Activated naive CD8-positive, alpha-beta T cell (primary cell): ENCODE results near the gene LIF.
A peak's percentile ranks its signal among the peaks of the same experiment; 100 is the strongest.
"Not testable (repeated sequence)": the region's sequence is repeated elsewhere in the genome, so short reads cannot be mapped to it uniquely, and the experiment has no call there.

Experiments used
- H3K27ac Mint-ChIP-seq: one replicate; pipeline ENCODE4 v1.8.0; 2021; ENCODE audit warnings: mixed read lengths
- H3K27me3 Mint-ChIP-seq: one replicate; pipeline ENCODE4 v1.8.0; 2021; ENCODE audit warnings: mixed read lengths
- H3K36me3 Mint-ChIP-seq: one replicate; pipeline ENCODE4 v1.8.0; 2021; ENCODE audit warnings: mixed read lengths
- H3K4me1 Mint-ChIP-seq: one replicate; pipeline ENCODE4 v1.8.0; 2021; ENCODE audit warnings: low read depth, mixed read lengths
- H3K4me3 Mint-ChIP-seq: one replicate; pipeline ENCODE4 v1.8.0; 2021; ENCODE audit warnings: mild to moderate bottlenecking, mixed read lengths
- H3K9me3 Mint-ChIP-seq: one replicate; pipeline ENCODE4 v1.8.0; 2021; ENCODE audit warnings: low read depth, mixed read lengths

LIF gene

DNA sequence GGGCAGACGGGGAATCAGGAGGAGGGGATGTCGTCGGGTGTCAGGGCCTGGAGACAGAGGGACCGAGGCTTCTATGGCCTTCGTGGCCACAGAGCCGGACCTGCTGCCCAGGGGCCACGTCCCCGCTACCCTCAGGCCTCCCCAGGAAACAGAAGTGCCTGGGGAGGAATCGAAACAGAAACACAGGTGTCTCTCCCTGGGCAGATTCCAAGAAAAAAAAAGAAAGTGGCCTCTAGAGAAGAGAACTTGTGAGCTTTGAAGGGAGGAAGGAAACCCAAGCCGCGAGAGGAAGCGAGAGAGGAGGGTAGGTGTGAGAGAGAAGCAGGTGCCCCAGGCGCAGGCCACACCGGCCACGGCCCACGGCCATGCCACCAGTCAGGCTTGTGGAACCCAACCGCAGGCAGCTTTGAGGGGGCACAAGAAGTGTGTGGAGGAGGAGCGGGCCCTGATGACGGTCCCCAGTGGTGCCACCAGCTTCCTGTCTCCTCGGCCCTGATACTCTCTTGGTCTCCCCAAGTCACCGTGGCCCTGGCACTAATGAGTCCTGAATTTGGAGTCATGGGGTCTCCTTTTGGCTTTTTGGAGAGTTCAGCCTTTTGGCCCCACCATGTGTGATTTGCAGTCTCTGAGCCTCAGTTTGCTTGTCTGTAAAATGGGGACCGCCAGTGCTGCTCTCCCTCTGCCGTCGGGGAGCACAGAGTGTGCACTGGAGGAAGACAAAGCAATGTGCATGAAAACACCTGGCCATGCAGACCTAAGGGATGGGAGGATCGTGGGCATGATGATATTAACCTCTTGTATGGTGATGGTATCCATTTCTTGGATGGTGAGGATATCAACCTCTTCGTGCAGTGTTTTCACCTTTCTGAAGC is 25.2 kb downstream of the LIF start:
- Mint-ChIP-seq H3K27ac (peak overlapping the region; percentile 87), H3K9me3 (no peaks in the 10 kb centered on the region), H3K27me3 (no peaks in the 10 kb centered on the region), H3K4me3 (peak overlapping the region; percentile 53), H3K4me1 (peaks cover 44% of the 10 kb centered on the region), H3K36me3 (no peaks in the 10 kb centered on the region)

DNA sequence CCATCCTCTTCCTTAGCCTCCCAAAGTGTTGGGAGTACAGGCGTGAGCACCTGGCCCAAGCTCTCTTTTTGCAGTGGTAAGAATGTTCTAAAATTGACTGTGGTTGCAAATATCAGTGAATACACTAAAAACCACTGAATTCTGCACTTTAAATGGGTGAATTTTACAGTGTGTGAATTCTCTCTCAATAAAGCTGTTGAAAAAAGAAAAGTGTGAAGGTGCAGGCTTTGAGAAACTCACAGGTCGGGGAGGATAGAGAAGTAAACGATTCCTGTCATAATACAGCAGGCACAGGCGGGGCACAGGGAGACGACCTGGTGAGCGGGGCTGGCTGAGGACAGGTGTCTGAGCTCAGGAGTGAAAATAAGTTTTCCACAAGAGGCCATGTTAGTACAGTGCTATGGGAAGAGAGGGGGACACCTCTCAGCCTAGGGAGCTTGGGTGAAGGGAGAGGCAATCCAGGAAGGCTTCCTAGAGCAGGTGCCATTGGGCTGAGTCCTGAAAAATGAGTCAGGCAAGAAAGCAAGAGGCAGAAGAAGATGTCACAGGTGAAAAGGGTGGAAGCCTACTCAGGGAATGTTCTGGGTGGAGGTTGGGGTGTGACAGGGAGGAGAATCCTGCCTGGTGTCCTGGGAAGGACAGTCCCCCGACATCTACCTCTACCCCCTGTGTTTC is 26.1 kb downstream of the LIF start:
- H3K27ac Mint-ChIP-seq, result peak overlapping the region; percentile 87
- peak overlapping the region; percentile 53 for H3K4me3 Mint-ChIP-seq
- H3K4me1 Mint-ChIP-seq, result peaks cover 38% of the 10 kb centered on the region
- no peaks in the 10 kb centered on the region for H3K27me3 Mint-ChIP-seq
- no peaks in the 10 kb centered on the region for H3K9me3 Mint-ChIP-seq
- no peaks in the 10 kb centered on the region for H3K36me3 Mint-ChIP-seq

DNA sequence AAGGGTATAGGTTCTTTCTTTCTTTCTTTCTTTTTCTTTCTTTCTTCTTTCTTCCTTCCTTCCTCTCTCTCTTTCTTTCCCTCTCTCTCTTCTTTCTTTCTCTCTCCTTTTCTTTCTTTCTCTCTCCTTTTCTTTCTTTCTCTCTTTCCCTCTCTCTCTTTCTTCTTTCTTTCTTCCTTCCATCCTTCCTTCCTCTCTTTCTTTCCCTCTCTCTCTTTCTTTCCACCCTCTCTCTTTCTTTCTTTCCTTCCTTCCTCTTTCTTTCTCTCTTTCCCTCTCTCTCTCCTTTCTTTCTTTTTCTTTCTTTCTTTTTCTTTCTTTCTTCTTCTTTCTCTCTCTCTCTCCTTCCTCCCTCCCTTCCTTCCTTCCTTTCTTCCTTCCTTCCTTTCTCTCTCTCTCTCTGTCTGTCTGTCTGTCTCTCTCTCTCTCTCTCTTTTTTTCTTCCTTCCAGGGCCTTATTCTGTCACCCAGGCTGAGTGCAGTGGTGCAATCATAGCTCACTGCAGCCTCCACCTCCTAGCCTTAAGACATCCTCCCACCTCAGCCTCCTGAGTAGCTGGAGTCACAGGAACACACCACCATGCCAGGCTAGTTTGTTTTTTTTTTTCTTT is 26.8 kb downstream of the LIF start:
- peak overlapping the region; percentile 27 for H3K4me3 Mint-ChIP-seq
- H3K9me3 Mint-ChIP-seq, result no peaks in the 10 kb centered on the region
- peak overlapping the region; percentile 87 for H3K27ac Mint-ChIP-seq
- peaks cover 34% of the 10 kb centered on the region for H3K4me1 Mint-ChIP-seq
- H3K27me3 Mint-ChIP-seq, result no peaks in the 10 kb centered on the region
- no peaks in the 10 kb centered on the region for H3K36me3 Mint-ChIP-seq

DNA sequence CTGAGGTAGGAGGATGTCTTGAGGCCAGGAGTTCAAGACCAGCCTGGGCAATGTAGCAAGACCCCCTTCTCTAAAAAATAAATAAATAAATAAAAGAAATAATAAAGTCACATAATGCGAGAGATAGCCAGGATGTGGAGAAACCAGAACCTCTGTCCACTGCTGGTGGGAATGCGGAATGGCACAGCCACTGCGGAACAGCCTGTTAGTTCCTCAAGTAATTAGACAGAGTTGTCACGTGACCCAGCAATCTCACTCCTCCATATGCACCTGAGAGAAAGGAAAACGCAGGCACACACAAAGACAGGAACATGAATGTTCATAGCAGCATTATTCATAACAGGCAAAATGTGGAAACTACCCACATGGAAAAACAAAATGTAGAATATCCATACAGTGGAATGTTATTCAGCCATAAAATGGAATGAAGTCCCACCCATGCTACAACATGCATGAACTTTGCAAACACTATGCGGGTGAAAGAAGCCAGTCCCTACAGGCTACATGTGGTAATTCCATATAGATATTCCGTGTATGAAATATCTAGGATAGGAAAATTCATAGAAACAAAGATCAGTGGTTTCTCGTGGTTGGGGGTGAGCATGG is 27.4 kb downstream of the LIF start:
- H3K4me3 Mint-ChIP-seq, result no peak overlapping the region
- H3K36me3 Mint-ChIP-seq, result no peaks in the 10 kb centered on the region
- H3K9me3 Mint-ChIP-seq, result no peaks in the 10 kb centered on the region
- peak overlapping the region; percentile 22 for H3K27ac Mint-ChIP-seq
- H3K4me1 Mint-ChIP-seq, result peaks cover 34% of the 10 kb centered on the region
- no peaks in the 10 kb centered on the region for H3K27me3 Mint-ChIP-seq

DNA sequence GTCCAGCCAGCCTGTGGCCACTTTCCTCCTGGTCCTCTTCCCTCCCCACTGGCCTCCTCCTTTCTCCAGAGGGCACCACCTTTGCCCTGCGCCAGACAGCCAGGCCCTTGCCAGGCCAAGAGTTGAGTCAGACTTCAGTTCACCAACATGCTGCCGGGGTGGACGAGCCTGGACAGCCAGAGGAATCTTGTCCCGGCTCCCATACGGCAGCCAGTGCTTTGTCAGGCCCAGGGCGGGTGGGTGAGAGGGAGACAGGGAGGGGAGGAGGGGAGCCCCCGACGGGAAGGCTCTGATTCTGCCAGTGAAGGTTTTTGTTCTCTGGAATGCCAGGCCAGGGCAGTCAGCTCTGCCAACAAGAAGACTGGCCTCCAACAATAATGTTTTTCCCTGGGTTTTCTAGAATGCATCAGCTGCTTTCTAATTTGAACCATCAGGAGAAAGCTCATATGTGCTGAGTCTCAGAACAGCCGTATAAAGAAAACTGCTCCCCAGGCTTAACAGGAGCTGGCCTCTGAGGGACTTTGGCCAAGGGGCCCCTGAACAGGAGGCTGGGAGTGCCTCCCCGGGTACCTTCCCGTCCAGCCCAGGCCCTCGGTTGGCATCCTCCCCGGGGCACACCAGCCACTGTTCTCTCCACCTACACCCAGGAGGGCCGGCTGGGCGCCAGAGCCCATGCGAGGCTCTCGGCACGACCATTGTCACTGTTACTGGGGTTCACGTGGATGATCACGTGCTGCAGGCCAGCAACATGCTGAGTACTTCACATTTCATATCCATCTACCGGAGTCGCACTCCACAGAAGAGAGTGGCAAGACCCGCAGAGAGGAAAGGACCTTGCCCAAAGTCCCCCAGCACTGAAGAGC is 28.6 kb downstream of the LIF start:
- Mint-ChIP-seq H3K27ac (peak overlapping the region; percentile 10), H3K4me3 (no peak overlapping the region), H3K27me3 (no peaks in the 10 kb centered on the region), H3K36me3 (no peaks in the 10 kb centered on the region), H3K9me3 (no peaks in the 10 kb centered on the region), H3K4me1 (peaks cover 33% of the 10 kb centered on the region)

DNA sequence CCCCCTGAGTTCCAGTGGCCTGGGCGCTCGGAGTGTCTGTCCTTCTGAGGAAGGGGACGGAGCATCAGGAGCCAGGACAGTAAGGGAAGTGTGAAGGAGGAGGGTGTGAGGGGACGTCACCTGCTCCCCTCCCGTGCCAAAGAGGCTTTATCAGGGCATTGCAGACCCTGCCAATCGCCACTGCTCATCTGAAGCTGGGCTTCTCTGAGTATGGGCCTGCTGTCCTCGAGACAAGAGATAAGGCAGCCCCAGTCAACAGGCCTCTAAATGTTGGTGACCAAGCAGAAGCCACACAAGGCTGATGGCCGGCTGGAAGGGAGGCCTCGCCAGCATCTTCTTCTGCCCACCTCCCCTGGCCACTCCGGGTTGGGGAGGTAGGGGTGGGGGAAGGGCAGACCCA is 29.8 kb downstream of the LIF start:
- Mint-ChIP-seq H3K9me3 (no peaks in the 10 kb centered on the region), H3K36me3 (no peaks in the 10 kb centered on the region), H3K27me3 (no peaks in the 10 kb centered on the region), H3K27ac (no peak overlapping the region), H3K4me3 (no peak overlapping the region), H3K4me1 (peaks cover 32% of the 10 kb centered on the region)

DNA sequence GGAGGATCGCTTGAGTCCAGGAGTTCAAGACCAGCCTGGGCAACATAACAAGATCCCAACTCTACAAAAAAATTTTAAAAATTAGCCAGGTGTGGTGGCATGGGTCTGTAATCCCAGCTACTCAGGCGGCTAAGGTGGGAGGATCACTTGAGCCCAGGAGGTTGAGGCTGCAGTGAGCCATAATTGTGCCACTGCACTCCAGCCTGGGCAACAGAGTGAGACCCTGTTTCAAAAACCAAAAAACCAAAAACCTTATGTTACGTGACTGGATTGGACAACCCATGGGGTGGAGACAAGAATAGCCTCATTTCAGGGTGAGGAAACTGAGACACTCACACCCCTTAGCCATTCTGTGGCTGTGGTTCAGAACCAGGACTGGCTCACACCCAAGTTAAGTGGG is 30.3 kb downstream of the LIF start:
- not testable (repeated sequence) for H3K36me3 Mint-ChIP-seq, H3K27me3 Mint-ChIP-seq, H3K27ac Mint-ChIP-seq, H3K4me3 Mint-ChIP-seq, H3K9me3 Mint-ChIP-seq
- H3K4me1 Mint-ChIP-seq, result peaks cover 28% of the 10 kb centered on the region

DNA sequence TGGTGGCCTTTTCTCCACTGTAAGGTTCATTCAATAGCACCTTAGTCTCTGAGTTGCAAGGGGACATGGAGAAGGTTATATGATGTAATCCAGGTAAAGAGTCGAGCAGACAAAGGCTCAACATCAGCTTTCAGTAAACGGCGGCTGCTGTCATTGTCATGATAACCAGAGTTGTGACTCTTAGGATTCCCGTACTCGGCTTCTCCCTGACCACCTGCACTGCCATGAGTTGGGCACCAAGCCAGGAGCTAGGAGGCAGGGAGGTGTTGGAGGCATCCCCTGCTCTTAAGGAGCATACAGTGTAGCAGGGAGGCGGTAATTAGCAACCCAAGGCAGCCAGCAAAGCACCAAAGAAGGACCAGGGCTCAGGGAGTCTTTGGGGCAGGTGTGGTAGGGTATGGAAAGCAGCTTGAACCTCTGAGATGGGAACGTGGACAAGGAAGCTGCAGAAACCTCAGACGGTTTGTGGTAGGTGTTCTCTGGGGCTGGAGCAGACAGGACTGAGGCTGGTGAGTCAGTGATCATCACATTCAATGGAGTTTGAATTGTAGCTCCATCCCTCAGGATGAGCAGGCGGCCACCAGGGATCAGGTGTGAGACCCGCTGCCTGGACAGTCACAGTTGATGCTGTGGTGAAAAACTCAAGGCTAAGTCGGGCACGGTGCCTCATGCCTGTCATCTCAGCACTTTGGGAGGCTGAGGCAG is 31.7 kb downstream of the LIF start:
- no peaks in the 10 kb centered on the region for H3K9me3 Mint-ChIP-seq
- no peak overlapping the region for H3K27ac Mint-ChIP-seq
- H3K36me3 Mint-ChIP-seq, result no peaks in the 10 kb centered on the region
- no peak overlapping the region for H3K4me3 Mint-ChIP-seq
- H3K4me1 Mint-ChIP-seq, result peaks cover 14% of the 10 kb centered on the region
- H3K27me3 Mint-ChIP-seq, result no peaks in the 10 kb centered on the region

DNA sequence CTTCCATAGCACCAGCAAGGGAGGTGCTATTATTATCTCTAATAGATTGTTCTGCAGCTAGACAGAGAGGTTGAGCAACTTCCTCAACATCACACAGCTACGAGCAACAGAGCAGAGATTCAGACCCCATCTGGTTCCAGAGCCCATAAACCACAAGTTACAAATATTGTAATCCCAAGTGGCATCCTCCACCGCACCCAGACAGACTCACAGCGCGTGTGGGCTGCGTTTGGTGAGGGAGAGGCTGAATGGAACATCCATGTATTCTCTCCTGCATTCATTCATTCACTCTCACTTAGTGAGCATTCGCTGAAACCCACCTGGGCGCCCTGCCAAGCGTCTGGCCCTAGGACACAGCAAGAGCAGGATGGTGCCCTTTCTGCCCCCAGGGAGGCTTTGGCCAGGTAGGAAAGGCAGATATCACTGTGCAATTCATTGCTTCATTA is 33.5 kb downstream of the LIF start:
- Mint-ChIP-seq H3K4me3 (no peak overlapping the region), H3K27ac (no peak overlapping the region), H3K27me3 (no peaks in the 10 kb centered on the region), H3K9me3 (no peaks in the 10 kb centered on the region), H3K36me3 (no peaks in the 10 kb centered on the region), H3K4me1 (peaks cover 8% of the 10 kb centered on the region)

DNA sequence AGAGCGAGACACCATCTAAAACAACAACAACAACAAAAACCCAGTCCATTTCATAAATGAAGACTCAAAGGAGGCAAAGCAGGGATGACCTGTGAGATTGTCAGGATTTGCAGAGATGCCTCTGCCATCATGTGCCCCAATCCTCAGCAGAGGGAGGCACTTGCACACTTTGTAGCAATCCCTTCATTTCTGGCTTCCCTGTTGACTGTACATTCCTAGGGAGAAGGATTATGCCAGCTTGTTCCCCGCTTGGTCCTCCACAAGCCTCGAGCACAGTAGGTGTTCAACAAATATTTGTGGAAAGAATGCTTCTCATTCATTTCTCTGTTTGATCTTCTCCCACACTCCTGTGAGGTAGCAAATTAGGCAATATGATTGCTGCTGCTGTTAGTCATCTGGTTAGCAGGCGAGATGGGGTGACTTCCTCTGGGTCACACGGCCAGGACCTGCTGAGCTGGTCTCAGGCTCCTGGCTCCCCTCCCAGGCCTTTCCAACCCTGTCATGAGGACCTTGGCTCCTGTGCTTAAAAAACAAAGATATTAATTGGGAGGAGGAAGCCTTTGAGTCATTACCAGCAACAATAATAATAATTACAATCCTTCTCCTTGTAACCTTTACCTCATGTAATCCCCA is 34.1 kb downstream of the LIF start:
- H3K27me3 Mint-ChIP-seq, result no peaks in the 10 kb centered on the region
- H3K36me3 Mint-ChIP-seq, result no peaks in the 10 kb centered on the region
- H3K27ac Mint-ChIP-seq, result no peak overlapping the region
- H3K4me1 Mint-ChIP-seq, result peaks cover 8% of the 10 kb centered on the region
- H3K9me3 Mint-ChIP-seq, result no peaks in the 10 kb centered on the region
- no peak overlapping the region for H3K4me3 Mint-ChIP-seq

DNA sequence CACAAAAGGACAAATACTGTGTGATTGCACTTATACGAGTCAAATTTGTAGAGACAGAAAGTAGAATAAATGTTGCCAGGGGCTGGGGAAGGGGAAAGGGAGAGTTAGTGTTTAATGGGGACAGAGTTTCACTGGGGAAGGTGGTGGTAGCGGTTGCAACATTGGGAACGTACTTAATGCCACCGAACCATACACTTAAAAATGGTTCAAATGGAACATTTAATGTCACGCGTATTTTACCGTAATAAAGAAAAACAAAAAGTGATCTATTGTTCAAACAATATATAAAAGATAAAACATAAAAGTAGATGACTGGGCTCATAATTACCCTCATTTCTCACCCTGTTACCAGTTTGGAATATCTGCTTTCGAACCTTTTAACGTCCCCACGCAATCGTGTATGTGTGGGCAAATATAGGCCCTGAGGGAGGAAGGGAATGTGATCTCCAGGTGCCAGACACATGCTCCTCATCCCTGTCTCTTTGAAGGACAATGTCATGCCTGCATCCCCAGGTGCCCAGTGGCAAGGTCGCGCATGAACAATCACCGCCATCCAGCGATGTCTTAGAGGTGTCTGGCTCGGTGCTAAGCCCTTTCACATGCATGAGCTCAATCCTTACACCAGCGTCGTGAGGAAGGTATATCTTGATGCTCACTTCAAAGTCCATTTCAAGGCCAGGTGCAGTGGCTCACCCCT is 35.3 kb downstream of the LIF start:
- Mint-ChIP-seq H3K4me1 (peaks cover 8% of the 10 kb centered on the region), H3K9me3 (no peaks in the 10 kb centered on the region), H3K27ac (no peak overlapping the region), H3K36me3 (no peaks in the 10 kb centered on the region), H3K4me3 (no peak overlapping the region), H3K27me3 (no peaks in the 10 kb centered on the region)

DNA sequence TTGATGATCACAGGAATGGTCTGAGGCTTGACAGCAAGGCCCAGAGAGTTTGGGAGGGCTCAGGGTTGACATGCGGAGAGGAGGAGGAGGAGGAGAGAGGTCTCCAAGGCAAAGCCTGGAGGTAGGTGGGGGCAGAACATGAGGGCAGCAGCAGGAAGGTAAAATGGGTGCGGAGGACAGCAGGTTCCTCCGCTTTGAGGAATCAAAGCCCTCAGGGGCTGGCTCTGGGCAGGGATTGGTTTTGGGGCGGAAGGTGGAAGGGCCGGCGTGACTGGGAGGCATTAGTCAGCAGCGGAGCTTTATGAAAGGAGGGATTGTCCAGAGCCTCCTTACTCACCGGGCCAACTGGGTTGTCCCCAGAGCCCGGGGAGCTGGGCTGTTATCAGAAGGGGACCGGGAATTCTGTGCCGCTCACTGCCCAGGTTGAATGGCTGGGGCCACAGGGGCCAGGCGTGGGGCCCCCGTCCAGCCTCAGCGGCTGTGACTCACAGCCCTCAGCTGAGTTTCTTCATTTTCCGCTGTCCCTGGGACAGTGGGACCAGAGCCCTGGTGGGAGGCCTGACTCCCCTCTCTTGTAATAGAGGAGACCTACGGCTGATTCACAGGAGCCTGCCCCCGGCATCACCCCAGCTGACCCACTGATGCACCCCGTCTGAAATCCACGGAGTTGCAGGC is 36.2 kb downstream of the LIF start:
- Mint-ChIP-seq H3K4me1 (peaks cover 8% of the 10 kb centered on the region), H3K27me3 (no peaks in the 10 kb centered on the region), H3K27ac (no peak overlapping the region), H3K36me3 (no peaks in the 10 kb centered on the region), H3K9me3 (no peaks in the 10 kb centered on the region), H3K4me3 (no peak overlapping the region)

DNA sequence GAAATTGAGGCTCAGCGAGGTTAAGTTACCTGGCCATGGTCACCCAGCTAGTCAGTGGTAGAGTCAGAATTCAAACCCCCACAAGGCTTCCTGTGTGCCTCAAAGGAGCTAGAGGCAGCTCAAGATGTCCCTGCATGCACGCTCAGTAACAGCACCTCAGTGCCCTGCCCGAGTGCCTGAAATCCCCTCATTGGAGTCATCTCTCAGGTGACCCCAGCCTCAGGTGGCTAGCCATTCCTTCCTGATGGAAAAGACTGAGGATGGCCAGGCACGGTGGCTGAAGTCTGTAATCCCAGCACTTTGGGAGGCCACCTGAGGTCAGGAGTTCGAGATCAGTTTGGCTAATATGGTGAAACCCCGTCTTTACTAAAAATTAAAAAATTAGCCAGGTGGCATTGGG is 36.9 kb downstream of the LIF start:
- Mint-ChIP-seq H3K27ac (no peak overlapping the region), H3K36me3 (no peaks in the 10 kb centered on the region), H3K9me3 (no peaks in the 10 kb centered on the region), H3K27me3 (no peaks in the 10 kb centered on the region), H3K4me1 (peaks cover 8% of the 10 kb centered on the region), H3K4me3 (no peak overlapping the region)
